IMR-90 (cell line): ENCODE data around the gene LTBP2. TPM values are rescaled to one million over a fixed set of nuclear protein-coding genes. Genes with fewer than 3 reads are reported as not detected.

Source experiments
- ATAC-seq: fragments of 200-7000 bp; cut with Tn5 transposase; 2 replicates; pipeline ENCODE4 v1.9.1; 2020; ENCODE audit warnings: low read depth, mild to moderate bottlenecking, moderate library complexity
- BruUV-seq: library from RNA; stranded (reverse); fragments of 400-500 nt; replicated peaks from 2 replicates; lab custom pipeline; 2021; lab: Mats Ljungman, UMichigan
- CTCF ChIA-PET: fragments of 300-600 bp; formaldehyde crosslinking; extraction: SDS; loops from one replicate; lab custom pipeline; 2021; ENCODE audit warnings: antibody characterized with exemption; lab: Yijun Ruan, JAX
- POLR2A ChIA-PET: fragments of 300-600 bp; sonication (Branson Sonifier 250); formaldehyde crosslinking; loops from one replicate; lab custom pipeline; 2022; ENCODE audit warnings: antibody characterized with exemption; ENCODE audit not compliant: unreplicated experiment; lab: Charles Lee
- DNase-seq: peaks from one replicate; pipeline ENCODE4 v3.0.0; 2013
- H2AFZ ChIP-seq: replicated peaks from 2 replicates; pipeline ENCODE3; 2013; ENCODE audit warnings: low read length, mild to moderate bottlenecking; ENCODE audit not compliant: poor library complexity
- H2AK5ac ChIP-seq: 2 replicates; pipeline ENCODE4 v1.6.1; 2013; ENCODE audit warnings: low read depth, low read length, inconsistent platforms
- H2AK9ac ChIP-seq: replicated peaks from 2 replicates; pipeline ENCODE3; 2013; ENCODE audit warnings: mild to moderate bottlenecking, low read depth, low read length, moderate library complexity; ENCODE audit not compliant: poor library complexity
- H2BK120ac ChIP-seq: 2 replicates; pipeline ENCODE4 v1.6.1; 2013; ENCODE audit warnings: low read depth, low read length, inconsistent platforms
- H2BK15ac ChIP-seq: 3 replicates; pipeline ENCODE4 v1.6.1; 2013; ENCODE audit warnings: low read depth, low read length, inconsistent platforms
- H2BK20ac ChIP-seq: 2 replicates; pipeline ENCODE4 v1.6.1; 2013; ENCODE audit warnings: low read depth, mild to moderate bottlenecking, inconsistent platforms, low read length, moderate library complexity
- H2BK5ac ChIP-seq: 2 replicates; pipeline ENCODE4 v1.6.1; 2013; ENCODE audit warnings: mild to moderate bottlenecking, low read depth, low read length, inconsistent platforms; ENCODE audit not compliant: poor library complexity, severe bottlenecking
- H3K14ac ChIP-seq: replicated peaks from 2 replicates; pipeline ENCODE4 v1.6.1; 2013; ENCODE audit warnings: low read depth, low read length, inconsistent platforms
- H3K18ac ChIP-seq: 2 replicates; pipeline ENCODE4 v1.6.1; 2013; ENCODE audit warnings: low read depth, low read length, control low read depth
- H3K23ac ChIP-seq: 2 replicates; pipeline ENCODE4 v1.6.1; 2013; ENCODE audit warnings: low read depth, low read length, inconsistent platforms
- H3K27ac ChIP-seq: 2 replicates; pipeline ENCODE4 v1.5.1; 2013; ENCODE audit warnings: mild to moderate bottlenecking, control low read depth, low read length; ENCODE audit not compliant: insufficient read depth
- H3K27me3 ChIP-seq: 2 replicates; pipeline ENCODE4 v1.6.1; 2013; ENCODE audit warnings: low read length; ENCODE audit not compliant: control insufficient read depth, insufficient read depth
- H3K36me3 ChIP-seq: 2 replicates; pipeline ENCODE4 v1.6.1; 2013; ENCODE audit warnings: low read length, mixed read lengths; ENCODE audit not compliant: control insufficient read depth, insufficient read depth
- H3K4ac ChIP-seq: 2 replicates; pipeline ENCODE4 v1.6.1; 2013; ENCODE audit warnings: low read depth, low read length, inconsistent platforms
- H3K4me1 ChIP-seq: 2 replicates; pipeline ENCODE4 v1.6.1; 2013; ENCODE audit warnings: low read length, mixed read lengths; ENCODE audit not compliant: control insufficient read depth, insufficient read depth
- H3K4me2 ChIP-seq: 2 replicates; pipeline ENCODE4 v1.6.1; 2013; ENCODE audit warnings: low read depth, mild to moderate bottlenecking, control low read depth, low read length, moderate library complexity
- H3K4me3 ChIP-seq: 2 replicates; pipeline ENCODE4 v1.5.1; 2013; ENCODE audit warnings: low read depth, mild to moderate bottlenecking, control low read depth, low read length, moderate library complexity; ENCODE audit not compliant: insufficient read depth
- H3K56ac ChIP-seq: 2 replicates; pipeline ENCODE4 v1.6.1; 2013; ENCODE audit warnings: low read length, inconsistent platforms; ENCODE audit not compliant: insufficient read depth; ENCODE audit errors: extremely low read depth
- H3K79me1 ChIP-seq, 2 experiments: 2 replicates each; pipeline ENCODE4 v1.6.1; 2013; ENCODE audit warnings: low read length in 2 of 2, inconsistent platforms in 1 of 2, low read depth in 1 of 2
- H3K9ac ChIP-seq: 2 replicates; pipeline ENCODE4 v1.6.1; 2013; ENCODE audit warnings: low read depth, low read length, control low read depth
- H3K9me1 ChIP-seq: 2 replicates; pipeline ENCODE4 v1.6.1; 2013; ENCODE audit warnings: low read length, inconsistent platforms; ENCODE audit not compliant: insufficient read depth
- H3K9me3 ChIP-seq: 2 replicates; pipeline ENCODE4 v1.6.1; 2013; ENCODE audit warnings: low read length; ENCODE audit not compliant: control insufficient read depth, insufficient read depth
- H4K20me1 ChIP-seq: 2 replicates; pipeline ENCODE4 v1.6.1; 2013; ENCODE audit warnings: low read length, inconsistent platforms; ENCODE audit not compliant: insufficient read depth
- H4K5ac ChIP-seq: 2 replicates; pipeline ENCODE4 v1.6.1; 2013; ENCODE audit warnings: mild to moderate bottlenecking, low read depth, low read length, control low read depth
- H4K8ac ChIP-seq, 2 experiments: 2 replicates each; pipeline ENCODE4 v1.6.1; 2013; ENCODE audit warnings: low read depth in 2 of 2, low read length in 2 of 2, control low read depth in 1 of 2, inconsistent platforms in 1 of 2
- H4K91ac ChIP-seq: 2 replicates; pipeline ENCODE4 v1.6.1; 2013; ENCODE audit warnings: low read depth, low read length, inconsistent platforms; ENCODE audit not compliant: insufficient read depth
- MAZ ChIP-seq: IDR thresholded peaks from 2 replicates; pipeline ENCODE4 v1.6.1; 2012; ENCODE audit warnings: low read depth, mild to moderate bottlenecking, low read length, improper control_type of control experiment, moderate library complexity, borderline replicate concordance
- SMC3 ChIP-seq: fragments of 150-350 bp; IDR thresholded peaks from 2 replicates; pipeline ENCODE4 v1.6.1; 2016; ENCODE audit warnings: low read depth, mild to moderate bottlenecking, antibody characterized with exemption, low read length, moderate library complexity
- WGBS, 2 experiments: methylation state at CpG; one replicate each; pipeline versions ENCODE4 v1.1.5 to v1.1.7; 2013; ENCODE audit warnings: missing lambda C conversion rate in 2 of 2; ENCODE audit not compliant: insufficient read length in 1 of 2; ENCODE audit errors: extremely low coverage in 2 of 2; 5-methylcytosine and 5-hydroxymethylcytosine counted together
- dilution Hi-C: fragments of 300-500 bp; cut with HindIII; formaldehyde crosslinking; loops from one replicate; pipeline ENCODE4 v1.14.3; 2018; ENCODE audit warnings: low sequenced_read_pairs; ENCODE audit not compliant: unreplicated experiment
- in situ Hi-C: fragments of 300-500 bp; cut with MboI; formaldehyde crosslinking; loops from 3 replicates; pipeline ENCODE4 v1.14.3; 2019; ENCODE audit warnings: low sequenced_read_pairs, inconsistent platforms, mixed read lengths
- intact Hi-C: fragments of 100-400 bp; cut with micrococcal nuclease; formaldehyde crosslinking; loops from 2 replicates; pipeline ENCODE4 v1.10.0; 2022
- polyA plus RNA-seq, 3 experiments: library from polyadenylated mRNA; depleted of rRNA; stranded (reverse); fragments of >200 nt; gene quantifications; 2 replicates each; pipeline ENCODE4 v1.2.3, GENCODE V29; 2012; ENCODE audit warnings: low replicate concordance in 1 of 3
- total RNA-seq: library from RNA; depleted of rRNA; stranded (reverse); fragments of >200 nt; gene quantifications from 2 replicates; pipeline ENCODE4 v1.2.3, GENCODE V29; 2012

Gene LTBP2
- total and polyA plus RNA-seq, 2 of the 4 experiments (the other 2 are of a cell fraction): 23.8 to 79.3 TPM

- peak overlapping the region; percentile 71; the same call in 1 of the 2 replicates for H3K4ac ChIP-seq
- no peak overlapping the region for H3K23ac ChIP-seq
- intact Hi-C loops: no loop called here
- ChIA-PET POLR2A (no interaction called here), CTCF (interaction anchor here (0.6 to 1.7 kb wide), 2 partner anchors 11 to 343 kb away, joined by 3 to 5 read pairs; no protein-coding TSS in a partner anchor)
- H2BK20ac ChIP-seq: peak overlapping the region; percentile 56; the same call in 1 of the 2 replicates
- H3K27ac ChIP-seq: no peak overlapping the region
- peak overlapping the region; percentile 31; the same call in 1 of the 2 replicates for H4K91ac ChIP-seq
- no CpG with 5 or more reads among the region's 3 CpGs for WGBS, 2 experiments
- peaks cover 30% of the 10 kb centered on the region for H3K36me3 ChIP-seq
- H3K9ac ChIP-seq: no peak overlapping the region
- H4K20me1 ChIP-seq: no peaks in the 10 kb centered on the region
- H2BK15ac ChIP-seq: peak overlapping the region; percentile 65; the same call in 1 of the 3 replicates
- no peak overlapping the region for H2AFZ ChIP-seq
- no peak overlapping the region for H3K14ac ChIP-seq
- no peak overlapping the region for H3K18ac ChIP-seq
- peak overlapping the region; percentile 62; the same call in 1 of the 2 replicates for H2BK120ac ChIP-seq
- H3K4me3 ChIP-seq: no peak overlapping the region
- no peak overlapping the region for H3K56ac ChIP-seq
- H3K27me3 ChIP-seq: no peaks in the 10 kb centered on the region
- DNase-seq (peak; percentile 32), ATAC-seq (no peak)
- H2AK5ac ChIP-seq: peak overlapping the region; percentile 70; the same call in 1 of the 2 replicates
- H3K4me1 ChIP-seq: peaks cover 23% of the 10 kb centered on the region
- no peak overlapping the region for H2AK9ac ChIP-seq
- H4K5ac ChIP-seq: no peak overlapping the region
- peaks cover 11 to 31% of the 10 kb centered on the region in 2 experiments; a peak in 3 of 4 replicates for H3K79me1 ChIP-seq
- dilution Hi-C loops: no loop called here
- in situ Hi-C loops: no loop called here
- no peak overlapping the region for H3K4me2 ChIP-seq
- H4K8ac ChIP-seq: peak overlapping the region in 1 of 2 experiments; percentile 41; a peak in 1 of 4 replicates
- peak overlapping the region; percentile 73 for H2BK5ac ChIP-seq
- BruUV-seq: no TSS peak
- peaks cover 36% of the 10 kb centered on the region for H3K9me1 ChIP-seq
- H3K9me3 ChIP-seq: peaks cover 5% of the 10 kb centered on the region; the same call in 1 of the 2 replicates
- TF ChIP-seq SMC3 (no peak), MAZ (peak; percentile 16; the same call in 1 of the 2 replicates)
These were observed 48.1 kb upstream of the LTBP2 start for GRCh38 chr14:74660167-74660566.
